Ascending aorta (tissue), 2 donors: ENCODE data around the gene SRC. TPM values are rescaled to one million over a fixed set of nuclear protein-coding genes. Genes with fewer than 3 reads are reported as not detected.

Experiments used
- DNase-seq, 2 donors: peaks; one replicate each; pipeline ENCODE4 v3.0.0-alpha.2; 2019; ENCODE audit warnings: low spot score in 2 of 2
- H3K27ac ChIP-seq, 2 donors: fragments of 200-600 bp; sonication (generic); one replicate each; pipeline ENCODE4 v1.5.1; 2016 to 2017; ENCODE audit warnings: mild to moderate bottlenecking in 1 of 2
- H3K27me3 ChIP-seq: fragments of 200-600 bp; sonication (generic); one replicate; pipeline ENCODE4 v1.5.1; 2017
- H3K36me3 ChIP-seq, 2 donors: fragments of 200-600 bp; sonication (generic); one replicate each; pipeline ENCODE4 v1.5.1; 2016
- H3K4me1 ChIP-seq, 2 donors: fragments of 200-600 bp; sonication (generic); one replicate each; pipeline ENCODE4 v1.5.1; 2016 to 2017; ENCODE audit warnings: mild to moderate bottlenecking in 1 of 2
- H3K4me3 ChIP-seq, 2 donors: fragments of 200-600 bp; sonication (generic); one replicate each; pipeline ENCODE4 v1.5.1; 2016 to 2017; ENCODE audit warnings: mild to moderate bottlenecking in 1 of 2
- H3K9me3 ChIP-seq, 2 donors: fragments of 200-600 bp; sonication (generic); one replicate each; pipeline ENCODE4 v1.5.1; 2016
- CTCF ChIP-seq, 3 experiments: fragments of 200-600 bp in 2 of 3; fragments of 450-650 bp in 1 of 3; sonication (generic) in 2 of 3; IDR thresholded peaks; one replicate each; pipeline ENCODE4 v1.5.1; 2016 to 2019; ENCODE audit warnings: antibody characterized with exemption in 3 of 3, mild to moderate bottlenecking in 1 of 3, moderate library complexity in 1 of 3
- intact Hi-C: fragments of 100-400 bp; cut with DNase I; formaldehyde crosslinking; loops from one replicate; pipeline ENCODE4 v1.15.1; 2023
- total RNA-seq: library from RNA; depleted of rRNA; stranded (reverse); fragments of >200 nt; gene quantifications from one replicate; pipeline ENCODE4 v1.1.0, GENCODE V29; 2016

Gene SRC
- total RNA-seq, 1 donor from 2014 or later = 67.4 TPM

DNA sequence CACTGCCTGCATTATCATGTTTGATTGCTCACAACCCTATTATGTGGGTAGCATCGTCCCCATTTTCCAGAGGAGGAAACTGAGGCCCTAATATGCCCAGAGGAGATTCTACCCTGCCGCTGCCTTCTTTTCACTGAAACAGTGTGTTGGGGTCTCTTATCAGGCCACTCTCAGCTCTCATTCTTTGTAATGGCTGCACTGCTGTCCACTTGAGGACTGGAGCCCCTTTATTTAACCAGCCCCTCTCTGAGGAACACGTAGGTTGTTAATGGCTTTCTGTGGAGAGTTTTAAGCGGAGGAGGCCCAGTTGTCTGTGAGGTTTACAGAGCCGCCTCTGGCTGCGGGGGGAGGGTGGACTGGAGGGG lies 32.5 kb downstream of the SRC start:
- no peaks in the 10 kb centered on the region for H3K27me3 ChIP-seq
- peak in 1 of 2 donors; percentile 45 for DNase-seq
- peaks cover 0 to 21% of the 10 kb centered on the region in 2 donors for H3K36me3 ChIP-seq
- intact Hi-C loops = no loop called here
- H3K4me1 ChIP-seq = peaks cover 0 to 3% of the 10 kb centered on the region in 2 donors
- no peak for TF ChIP-seq CTCF (IDR thresholded peaks at IDR 0.05)
- H3K4me3 ChIP-seq = no peak overlapping the region
- no peak overlapping the region for H3K27ac ChIP-seq
- no peaks in the 10 kb centered on the region for H3K9me3 ChIP-seq

GRCh38 chr20:37378785-37379598 lies 33.1 kb downstream of the SRC start:
- Histone ChIP-seq H3K36me3 (peaks cover 0 to 21% of the 10 kb centered on the region in 2 donors), H3K27ac (no peak overlapping the region), H3K27me3 (no peaks in the 10 kb centered on the region), H3K9me3 (no peaks in the 10 kb centered on the region), H3K4me1 (peaks cover under 1 to 9% of the 10 kb centered on the region in 2 donors), H3K4me3 (no peak overlapping the region)
- peak in 1 of 2 donors; percentile 61 for DNase-seq
- no peak for TF ChIP-seq CTCF (IDR thresholded peaks at IDR 0.05)
- intact Hi-C loops = no loop called here

GRCh38 chr20:37379967-37380828 lies 34.3 kb downstream of the SRC start:
- peaks cover 3 to 15% of the 10 kb centered on the region in 2 donors for H3K4me1 ChIP-seq
- no peaks in the 10 kb centered on the region for H3K27me3 ChIP-seq
- no peak overlapping the region for H3K4me3 ChIP-seq
- H3K27ac ChIP-seq = no peak overlapping the region
- no peaks in the 10 kb centered on the region for H3K9me3 ChIP-seq
- DNase-seq = peak in 1 of 2 donors; percentile 47
- no peak for TF ChIP-seq CTCF (IDR thresholded peaks at IDR 0.05)
- peaks cover 0 to 21% of the 10 kb centered on the region in 2 donors for H3K36me3 ChIP-seq
- intact Hi-C loops = loop anchor here (5.0 to 10.0 kb wide), 2 partner anchors 152 to 185 kb away; no protein-coding TSS in a partner anchor

GRCh38 chr20:37380864-37381579 lies 35.1 kb downstream of the SRC start:
- no peaks in the 10 kb centered on the region for H3K9me3 ChIP-seq
- no peak overlapping the region for H3K4me3 ChIP-seq
- intact Hi-C loops = loop anchor here (5.0 to 10.0 kb wide), 2 partner anchors 151 to 186 kb away; no protein-coding TSS in a partner anchor
- TF ChIP-seq CTCF (IDR thresholded peaks at IDR 0.05) = no peak
- peaks cover 3 to 15% of the 10 kb centered on the region in 2 donors for H3K4me1 ChIP-seq
- no peak overlapping the region for H3K27ac ChIP-seq
- peaks cover 4 to 18% of the 10 kb centered on the region in 2 donors for H3K36me3 ChIP-seq
- H3K27me3 ChIP-seq = no peaks in the 10 kb centered on the region
- no peak for DNase-seq
